Measurements from ENCODE around the gene RASA4B.
"Not testable (repeated sequence)": the region's sequence is repeated elsewhere in the genome, so short reads cannot be mapped to it uniquely, and the experiment has no call there.

- TF ChIP-seq, protein P1, sequence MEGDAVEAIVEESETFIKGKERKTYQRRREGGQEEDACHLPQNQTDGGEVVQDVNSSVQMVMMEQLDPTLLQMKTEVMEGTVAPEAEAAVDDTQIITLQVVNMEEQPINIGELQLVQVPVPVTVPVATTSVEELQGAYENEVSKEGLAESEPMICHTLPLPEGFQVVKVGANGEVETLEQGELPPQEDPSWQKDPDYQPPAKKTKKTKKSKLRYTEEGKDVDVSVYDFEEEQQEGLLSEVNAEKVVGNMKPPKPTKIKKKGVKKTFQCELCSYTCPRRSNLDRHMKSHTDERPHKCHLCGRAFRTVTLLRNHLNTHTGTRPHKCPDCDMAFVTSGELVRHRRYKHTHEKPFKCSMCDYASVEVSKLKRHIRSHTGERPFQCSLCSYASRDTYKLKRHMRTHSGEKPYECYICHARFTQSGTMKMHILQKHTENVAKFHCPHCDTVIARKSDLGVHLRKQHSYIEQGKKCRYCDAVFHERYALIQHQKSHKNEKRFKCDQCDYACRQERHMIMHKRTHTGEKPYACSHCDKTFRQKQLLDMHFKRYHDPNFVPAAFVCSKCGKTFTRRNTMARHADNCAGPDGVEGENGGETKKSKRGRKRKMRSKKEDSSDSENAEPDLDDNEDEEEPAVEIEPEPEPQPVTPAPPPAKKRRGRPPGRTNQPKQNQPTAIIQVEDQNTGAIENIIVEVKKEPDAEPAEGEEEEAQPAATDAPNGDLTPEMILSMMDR (IDR thresholded peaks at IDR 0.05; ENCODE audit: insufficient read depth, low read length, poor library complexity, severe bottlenecking) = not testable (repeated sequence)
- TF ChIP-seq EZH2phosphoT487 (conservative IDR thresholded peaks at IDR 0.05; ENCODE audit: low read length) = not testable (repeated sequence)
These were observed 37.5 kb downstream of the RASA4B start for GRCh38 chr7:102479982-102480637.

All from SU-DHL-6 (cell line).